ENCODE data around the gene C12orf43. TPM values are rescaled to one million over a fixed set of nuclear protein-coding genes. Genes with fewer than 3 reads are reported as not detected.

The C12orf43 gene
- total and polyA plus RNA-seq, 2 of the 4 experiments (the other 2 are of a cell fraction), result 12.5 to 13.5 TPM

GRCh38 chr12:121004253-121004815, 12.0 kb downstream of the C12orf43 start:
- Histone ChIP-seq H3K36me3 (ENCODE audit: control insufficient read depth, insufficient read depth, low read length) (peaks cover 27% of the 10 kb centered on the region), H3K4ac (ENCODE audit: low read depth, low read length) (no peak overlapping the region), H3K27me3 (ENCODE audit: control insufficient read depth, insufficient read depth, low read length) (no peaks in the 10 kb centered on the region), H4K91ac (ENCODE audit: insufficient read depth, low read depth, low read length) (no peak overlapping the region), H3K79me1 (ENCODE audit: low read depth in 1 of 2, low read length in 2 of 2) (no peaks in the 10 kb centered on the region), H3K23ac (ENCODE audit: low read depth, low read length) (no peak overlapping the region), H4K20me1 (ENCODE audit: insufficient read depth, low read length) (no peaks in the 10 kb centered on the region), H3K27ac (ENCODE audit: insufficient read depth, low read length) (no peak overlapping the region), H2AK9ac (replicated peaks; ENCODE audit: low read depth, low read length, poor library complexity) (no peak overlapping the region), H3K4me1 (ENCODE audit: control insufficient read depth, insufficient read depth, low read length) (peaks cover 3% of the 10 kb centered on the region; the same call in 1 of the 2 replicates), H2BK5ac (ENCODE audit: low read depth, low read length, poor library complexity, severe bottlenecking) (no peak overlapping the region), H4K8ac (ENCODE audit: low read depth in 2 of 2, low read length in 2 of 2) (no peak overlapping the region), H2BK20ac (ENCODE audit: low read depth, low read length) (no peak overlapping the region), H3K9me3 (ENCODE audit: control insufficient read depth, insufficient read depth, low read length) (no peaks in the 10 kb centered on the region), H3K14ac (replicated peaks; ENCODE audit: low read depth, low read length) (no peak overlapping the region), H2AK5ac (ENCODE audit: low read depth, low read length) (no peak overlapping the region), H3K18ac (ENCODE audit: low read depth, low read length) (no peak overlapping the region), H3K4me3 (ENCODE audit: insufficient read depth, low read depth, low read length) (no peak overlapping the region), H2BK120ac (ENCODE audit: low read depth, low read length) (no peak overlapping the region), H4K5ac (ENCODE audit: low read depth, low read length) (no peak overlapping the region), H3K9me1 (ENCODE audit: insufficient read depth, low read length) (no peaks in the 10 kb centered on the region), H2AFZ (replicated peaks; ENCODE audit: low read length, poor library complexity) (no peak overlapping the region), H3K56ac (ENCODE audit: extremely low read depth, insufficient read depth, low read length) (no peak overlapping the region), H2BK15ac (ENCODE audit: low read depth, low read length) (no peak overlapping the region), H3K9ac (ENCODE audit: low read depth, low read length) (no peak overlapping the region), H3K4me2 (ENCODE audit: low read depth, low read length) (no peak overlapping the region)
- intact Hi-C loops (cut with micrococcal nuclease) (no loop called here), in situ Hi-C loops (cut with MboI; ENCODE audit: low sequenced_read_pairs) (no loop called here), dilution Hi-C loops (cut with HindIII; ENCODE audit: low sequenced_read_pairs, unreplicated experiment) (no loop called here)
- ATAC-seq (ENCODE audit: low read depth) (no peak), DNase-seq (no peak)
- TF ChIP-seq CEBPB (IDR thresholded peaks at IDR 0.05; ENCODE audit: low read depth, low read length), result no peak
- TF ChIP-seq, protein P1, sequence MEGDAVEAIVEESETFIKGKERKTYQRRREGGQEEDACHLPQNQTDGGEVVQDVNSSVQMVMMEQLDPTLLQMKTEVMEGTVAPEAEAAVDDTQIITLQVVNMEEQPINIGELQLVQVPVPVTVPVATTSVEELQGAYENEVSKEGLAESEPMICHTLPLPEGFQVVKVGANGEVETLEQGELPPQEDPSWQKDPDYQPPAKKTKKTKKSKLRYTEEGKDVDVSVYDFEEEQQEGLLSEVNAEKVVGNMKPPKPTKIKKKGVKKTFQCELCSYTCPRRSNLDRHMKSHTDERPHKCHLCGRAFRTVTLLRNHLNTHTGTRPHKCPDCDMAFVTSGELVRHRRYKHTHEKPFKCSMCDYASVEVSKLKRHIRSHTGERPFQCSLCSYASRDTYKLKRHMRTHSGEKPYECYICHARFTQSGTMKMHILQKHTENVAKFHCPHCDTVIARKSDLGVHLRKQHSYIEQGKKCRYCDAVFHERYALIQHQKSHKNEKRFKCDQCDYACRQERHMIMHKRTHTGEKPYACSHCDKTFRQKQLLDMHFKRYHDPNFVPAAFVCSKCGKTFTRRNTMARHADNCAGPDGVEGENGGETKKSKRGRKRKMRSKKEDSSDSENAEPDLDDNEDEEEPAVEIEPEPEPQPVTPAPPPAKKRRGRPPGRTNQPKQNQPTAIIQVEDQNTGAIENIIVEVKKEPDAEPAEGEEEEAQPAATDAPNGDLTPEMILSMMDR (conservative IDR thresholded peaks at IDR 0.05; ENCODE audit: low read depth, low read length), result no peak
- no peak for TF ChIP-seq USF2 (IDR thresholded peaks at IDR 0.05; ENCODE audit: low read depth, low read length)
- TF ChIP-seq SMC3 (IDR thresholded peaks at IDR 0.05; ENCODE audit: low read depth, low read length), result no peak
- ChIA-PET POLR2A (ENCODE audit: unreplicated experiment) (no interaction called here), CTCF (no interaction called here)
- 50% methylated on average over 1 of the region's 16 CpGs; no CpG with 5 or more reads in 1 of the 2 experiments for WGBS, 2 experiments (ENCODE audit: extremely low coverage in 2 of 2, insufficient read length in 1 of 2)
- no TSS peak for BruUV-seq (replicated peaks)
